Astrocyte of the cerebellum (primary cell): ENCODE measurements around the gene GLIS1.

Experiments
- DNase-seq: peaks from one replicate; pipeline ENCODE4 v3.0.0-alpha.2; 2011; ENCODE audit warnings: low read depth
- H3K4me3 ChIP-seq: 2 replicates; pipeline ENCODE4 v1.5.1; 2011; ENCODE audit warnings: mild to moderate bottlenecking, low read depth, low read length, moderate library complexity
- CTCF ChIP-seq: IDR thresholded peaks from 2 replicates; pipeline ENCODE4 v1.5.1; 2012; ENCODE audit warnings: low read length, low read depth, moderate library complexity, mild to moderate bottlenecking; ENCODE audit errors: missing control alignments
- in situ Hi-C: cut with HindIII; loops from 2 replicates; pipeline ENCODE4 v1.10.0; 2017; ENCODE audit warnings: low sequenced_read_pairs

The GLIS1 gene

GRCh38 chr1:53482441-53483153 lies 256.4 kb downstream of the GLIS1 start:
- no peak overlapping the region for H3K4me3 ChIP-seq
- no peak for TF ChIP-seq CTCF
- in situ Hi-C loops: loop anchor here (25.0 kb wide), 1 partner anchor 255 kb away; the partner anchor contains the start of gene GLIS1
- DNase-seq: no peak

- DNase-seq: no peak
- H3K4me3 ChIP-seq: no peak overlapping the region
- in situ Hi-C loops: loop anchor here (25.0 kb wide), 1 partner anchor 256 kb away; the partner anchor contains the start of gene GLIS1
- no peak for TF ChIP-seq CTCF
Observed at GRCh38 chr1:53481456-53481855, 257.5 kb downstream of the GLIS1 start.

- no peak overlapping the region for H3K4me3 ChIP-seq
- in situ Hi-C loops: loop anchor here (25.0 kb wide), 1 partner anchor 257 kb away; the partner anchor contains the start of gene GLIS1
- DNase-seq: no peak
- no peak for TF ChIP-seq CTCF
Observed at GRCh38 chr1:53480678-53481077, 258.3 kb downstream of the GLIS1 start.

- TF ChIP-seq CTCF: no peak
- in situ Hi-C loops: loop anchor here (25.0 kb wide), 1 partner anchor 259 kb away; the partner anchor contains the start of gene GLIS1
- no peak for DNase-seq
- no peak overlapping the region for H3K4me3 ChIP-seq
Observed at GRCh38 chr1:53478502-53478818, 260.5 kb downstream of the GLIS1 start.

- DNase-seq: no peak
- H3K4me3 ChIP-seq: no peak overlapping the region
- in situ Hi-C loops: loop anchor here (25.0 kb wide), 1 partner anchor 259 kb away; the partner anchor contains the start of gene GLIS1
- no peak for TF ChIP-seq CTCF
Observed at GRCh38 chr1:53477651-53478501, 261.1 kb downstream of the GLIS1 start.

- H3K4me3 ChIP-seq: no peak overlapping the region
- in situ Hi-C loops: loop anchor here (25.0 kb wide), 1 partner anchor 261 kb away; the partner anchor contains the start of gene GLIS1
- no peak for DNase-seq
- no peak for TF ChIP-seq CTCF
Observed at GRCh38 chr1:53476579-53476978, 262.4 kb downstream of the GLIS1 start.
